GM12891 (cell line): Measurements from ENCODE around the gene RC3H1.

ENCODE experiments used
- PAX5 ChIP-seq: IDR thresholded peaks from 2 replicates; pipeline ENCODE4 v1.6.1; 2011; ENCODE audit warnings: low read length, moderate library complexity, mild to moderate bottlenecking; ENCODE audit not compliant: insufficient read depth, severe bottlenecking
- POLR2A ChIP-seq: IDR thresholded peaks from 2 replicates; pipeline ENCODE4 v1.6.1; 2011; ENCODE audit warnings: low read depth, low read length, control low read depth
- POLR2AphosphoS5 ChIP-seq: IDR thresholded peaks from 2 replicates; pipeline ENCODE4 v1.6.1; 2011; ENCODE audit warnings: low read depth, low read length, control low read depth
- POU2F2 ChIP-seq: IDR thresholded peaks from 2 replicates; pipeline ENCODE4 v1.6.1; 2011; ENCODE audit warnings: low read depth, mild to moderate bottlenecking, control low read depth, low read length, moderate library complexity
- SPI1 ChIP-seq: IDR thresholded peaks from 2 replicates; pipeline ENCODE4 v1.6.1; 2011; ENCODE audit warnings: low read depth, low read length, control low read depth
- TAF1 ChIP-seq: IDR thresholded peaks from 2 replicates; pipeline ENCODE4 v1.6.1; 2011; ENCODE audit warnings: low read depth, low read length, control low read depth

DNA sequence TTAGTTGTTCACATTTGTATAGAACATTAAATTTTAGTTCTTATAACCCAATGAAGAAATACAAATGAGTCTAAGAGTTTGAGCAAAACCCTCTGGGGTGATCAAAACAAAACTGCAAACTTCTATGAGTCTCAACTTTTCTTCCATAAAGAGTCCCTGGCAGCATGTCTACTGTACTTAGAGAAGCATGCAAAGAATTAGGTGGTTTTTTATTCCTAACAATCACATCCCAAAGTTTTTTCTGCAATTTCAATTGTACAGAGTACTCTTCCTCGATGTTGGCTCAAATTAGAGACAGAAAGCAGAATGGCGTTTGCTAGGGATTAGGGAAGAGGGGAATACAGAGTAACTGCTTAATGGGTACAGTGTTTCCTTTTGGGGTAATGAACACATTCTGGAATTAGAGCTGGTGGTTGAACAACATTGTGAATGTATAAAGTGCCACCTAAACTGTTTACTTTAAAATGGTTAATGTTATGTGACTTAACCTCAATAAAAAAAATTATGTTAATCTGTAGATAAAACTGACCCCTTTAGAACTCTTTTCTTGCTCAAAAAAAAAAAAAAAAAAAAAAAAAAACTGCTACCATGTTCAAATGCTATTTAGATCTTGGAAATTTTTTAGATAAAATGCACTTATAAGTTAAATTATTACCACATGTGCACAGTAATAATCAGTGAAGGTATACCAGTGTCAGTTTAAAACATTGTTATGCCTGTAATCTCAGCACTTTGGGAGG, 4.8 kb downstream of the RC3H1 start:
- TF ChIP-seq POLR2A: no peak
- no peak for TF ChIP-seq POLR2AphosphoS5
- no peak for TF ChIP-seq TAF1
- no peak for TF ChIP-seq POU2F2
- TF ChIP-seq SPI1: no peak
- no peak for TF ChIP-seq PAX5
